IPS-NIHi7 (cell line): ENCODE measurements around the gene ACTN2.

ENCODE experiments used
- DNase-seq: peaks from one replicate; pipeline ENCODE4 v3.0.0; 2012; ENCODE audit warnings: mixed read lengths; ENCODE audit errors: extremely low spot score

ACTN2 gene

GRCh38 chr1:236691348-236691747, 5.0 kb downstream of the ACTN2 start:
- no peak for DNase-seq

DNA sequence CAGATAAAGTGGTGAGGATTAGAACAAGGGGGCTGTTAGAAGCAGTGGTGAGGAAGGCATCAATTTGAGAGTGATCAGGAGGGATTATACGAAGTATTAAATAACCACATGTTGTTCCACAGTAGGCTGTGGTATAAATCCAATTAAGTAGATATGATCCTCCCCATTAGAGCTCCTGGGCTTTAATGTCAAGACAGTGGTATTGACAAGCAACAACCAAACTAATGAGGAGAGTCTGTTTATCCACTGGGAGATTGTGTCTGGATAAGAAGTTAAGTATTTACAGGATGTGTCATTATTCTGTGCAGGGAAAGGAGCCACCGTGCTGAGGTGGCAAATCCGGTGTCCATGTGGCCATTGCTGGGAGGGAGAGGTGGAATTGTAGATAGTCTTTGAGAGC, 5.8 kb downstream of the ACTN2 start:
- DNase-seq, result no peak

DNA sequence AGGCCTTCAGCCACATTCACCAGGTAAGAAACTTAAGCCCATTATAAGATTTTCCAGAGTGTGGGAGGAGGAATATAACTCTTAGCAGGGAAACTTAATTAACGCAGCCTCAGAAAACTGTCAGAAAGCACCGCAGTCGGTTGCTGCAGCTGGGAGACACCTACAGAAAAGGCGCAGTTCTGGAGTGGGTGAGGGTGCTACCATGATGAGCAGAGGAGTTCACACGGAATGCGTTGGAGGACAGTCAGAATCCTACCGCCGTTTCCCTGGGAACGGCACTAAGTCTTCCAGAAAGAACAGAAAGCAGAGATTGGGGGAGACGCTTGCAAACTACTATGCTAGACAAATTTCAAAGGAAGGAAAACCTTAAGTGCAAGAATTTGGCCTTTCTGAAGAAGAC, 6.4 kb downstream of the ACTN2 start:
- DNase-seq, result no peak

DNA sequence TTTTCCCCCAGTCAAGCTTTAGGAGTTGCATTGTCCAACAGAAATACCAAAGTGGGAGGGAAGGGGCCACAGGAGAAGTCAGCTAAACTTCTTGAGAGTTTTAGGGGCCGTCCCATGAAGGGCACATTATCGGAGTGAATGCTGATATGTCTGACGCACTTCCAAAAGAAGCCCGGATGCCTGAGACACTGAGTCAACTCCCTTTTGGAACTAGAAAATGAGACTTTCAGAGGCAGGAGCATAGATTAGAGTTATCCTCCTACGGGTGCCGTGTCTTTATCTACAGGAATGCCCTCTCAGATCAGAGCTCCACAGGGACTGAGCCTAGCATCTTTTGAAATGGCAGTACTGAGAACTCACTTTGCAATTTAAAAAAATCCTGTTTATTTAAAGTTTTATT, 13.1 kb downstream of the ACTN2 start:
- DNase-seq, result no peak

DNA sequence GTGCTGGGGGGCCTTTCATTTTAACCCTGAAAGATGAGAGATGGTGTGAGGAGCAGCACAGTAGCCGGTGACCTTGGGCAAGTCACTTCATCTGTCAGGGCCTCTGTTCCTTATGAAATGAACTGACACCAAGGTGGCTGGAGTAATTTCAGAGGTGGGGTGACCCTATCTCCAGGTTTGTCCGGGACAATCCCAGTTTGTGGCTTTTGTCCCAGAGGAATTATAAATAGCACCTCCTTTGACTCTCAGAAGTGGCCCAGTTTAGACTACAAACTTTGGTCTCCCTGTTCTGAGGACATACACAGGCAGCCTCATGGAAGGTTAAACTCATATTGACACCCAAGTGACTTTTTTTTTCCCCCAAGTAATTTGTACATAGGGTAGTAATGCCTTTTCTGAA, 14.6 kb downstream of the ACTN2 start:
- DNase-seq, result no peak

GRCh38 chr1:236701782-236702181, 15.5 kb downstream of the ACTN2 start:
- DNase-seq, result no peak

- DNase-seq, result no peak
These were observed 16.6 kb downstream of the ACTN2 start for GRCh38 chr1:236702791-236703394.

- no peak for DNase-seq
These were observed 19.5 kb downstream of the ACTN2 start for GRCh38 chr1:236705771-236706170.

DNA sequence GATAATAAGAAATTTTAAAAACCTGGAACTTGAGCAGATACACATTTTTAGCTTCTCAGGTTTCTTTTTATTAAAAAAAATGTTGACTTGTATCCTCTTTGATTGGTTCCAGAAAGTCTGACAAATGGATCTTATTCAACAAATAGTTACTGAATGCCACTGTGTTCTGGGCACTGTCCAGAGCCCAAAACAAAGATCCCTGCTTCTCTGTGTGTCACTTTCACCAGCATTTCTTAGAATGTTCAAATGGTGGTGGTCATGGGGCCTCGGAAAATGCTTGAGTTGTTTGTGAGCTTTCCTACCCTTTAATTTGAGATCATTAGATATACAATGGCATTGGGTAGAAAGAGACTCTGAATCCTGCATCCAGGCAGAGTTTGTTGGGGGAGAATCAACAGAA, 19.9 kb downstream of the ACTN2 start:
- DNase-seq, result no peak

GRCh38 chr1:236710328-236710892, 24.1 kb downstream of the ACTN2 start:
- DNase-seq, result no peak

DNA sequence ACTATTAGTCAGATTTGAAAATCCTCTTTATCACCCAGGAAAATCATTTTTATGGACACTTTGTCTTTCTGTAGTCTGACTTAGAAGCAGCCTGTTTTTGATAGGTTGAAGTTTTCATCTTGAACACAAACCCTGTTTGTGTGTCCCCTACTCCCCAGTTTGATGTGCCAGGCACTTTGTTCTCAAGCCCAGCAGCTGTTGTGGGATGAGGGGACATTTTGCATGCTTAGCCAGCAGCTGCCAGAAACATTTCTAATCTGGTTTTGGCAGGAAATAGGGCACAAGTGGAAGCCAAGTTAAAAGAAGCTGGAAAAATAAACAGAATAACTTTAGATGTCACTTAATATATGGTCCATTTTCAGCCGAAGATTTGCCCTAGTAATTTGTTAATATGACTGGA, 29.9 kb downstream of the ACTN2 start:
- DNase-seq, result no peak

DNA sequence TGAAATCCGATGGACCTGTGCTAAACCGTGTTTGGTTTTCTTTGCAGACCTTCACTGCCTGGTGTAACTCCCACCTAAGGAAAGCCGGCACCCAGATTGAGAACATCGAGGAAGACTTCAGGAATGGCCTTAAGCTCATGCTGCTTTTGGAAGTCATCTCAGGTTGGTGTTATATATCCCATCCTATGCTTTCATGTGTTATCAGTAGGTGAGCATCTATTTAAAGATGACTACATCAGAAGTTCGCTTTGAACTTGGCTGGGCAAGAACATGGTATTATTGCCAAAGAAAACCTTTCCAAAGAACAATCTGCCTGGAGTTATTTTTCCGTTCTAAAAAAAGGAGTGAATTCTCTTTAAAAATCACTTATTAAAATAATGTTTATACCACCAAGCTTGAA, 31.5 kb downstream of the ACTN2 start:
- DNase-seq, result no peak

DNA sequence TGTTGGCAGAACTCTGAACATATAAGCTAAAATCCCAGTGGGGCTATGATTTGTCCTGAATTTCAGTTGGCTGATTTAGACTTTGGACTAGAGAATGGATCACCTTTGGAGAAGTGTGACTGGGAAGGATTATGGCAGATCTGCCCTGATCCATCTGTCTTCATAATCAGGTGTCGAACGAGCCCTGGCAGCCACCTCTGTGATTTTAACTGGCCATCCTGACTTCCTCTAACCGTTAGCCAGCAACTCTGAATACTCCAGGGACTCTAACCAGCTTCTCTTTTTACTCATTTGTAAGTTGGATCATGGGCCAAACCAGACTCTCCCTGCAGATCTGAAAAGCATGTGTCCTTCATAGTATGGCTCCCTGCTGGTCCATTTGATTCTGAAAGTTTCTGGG, 32.0 kb downstream of the ACTN2 start:
- no peak for DNase-seq

DNA sequence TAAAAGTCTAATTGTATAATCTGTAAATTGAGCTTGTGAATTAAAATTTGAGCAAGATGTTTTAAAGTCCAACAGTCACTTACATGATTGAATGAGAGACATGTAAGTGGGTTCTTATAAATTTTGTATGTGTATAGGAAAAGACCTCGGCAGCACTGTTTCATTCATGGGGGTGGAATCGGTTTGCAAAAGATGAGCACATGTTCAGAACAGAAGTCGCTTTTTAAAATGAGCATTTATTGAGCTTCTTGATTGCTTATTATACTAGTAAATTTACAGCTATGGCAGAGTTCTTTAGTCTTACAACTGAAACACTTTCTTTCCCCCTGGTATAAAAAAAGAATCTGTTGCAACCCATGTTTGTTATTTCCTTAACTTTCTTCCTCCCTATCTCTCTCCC, 33.9 kb downstream of the ACTN2 start:
- DNase-seq, result no peak

GRCh38 chr1:236720611-236721010, 34.3 kb downstream of the ACTN2 start:
- no peak for DNase-seq

DNA sequence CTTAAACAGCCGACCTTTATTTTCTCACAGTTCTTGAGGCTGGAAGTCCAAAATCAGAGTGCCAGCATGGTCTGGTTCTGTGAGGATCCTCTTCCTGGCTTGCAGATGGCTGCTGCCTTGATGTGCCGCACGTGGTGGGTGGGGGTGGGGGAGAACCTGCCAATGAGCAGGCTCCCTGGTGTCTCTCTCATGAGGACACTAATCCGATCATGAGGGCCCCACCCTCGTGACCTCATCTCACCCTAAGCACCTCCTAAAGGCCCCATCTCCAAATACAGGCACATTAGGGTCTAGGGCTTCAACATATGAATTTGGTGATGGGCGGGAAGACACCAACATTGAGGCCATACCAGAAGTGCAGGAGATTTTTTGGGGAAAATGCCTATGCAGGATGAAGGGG, 37.8 kb downstream of the ACTN2 start:
- DNase-seq, result no peak

DNA sequence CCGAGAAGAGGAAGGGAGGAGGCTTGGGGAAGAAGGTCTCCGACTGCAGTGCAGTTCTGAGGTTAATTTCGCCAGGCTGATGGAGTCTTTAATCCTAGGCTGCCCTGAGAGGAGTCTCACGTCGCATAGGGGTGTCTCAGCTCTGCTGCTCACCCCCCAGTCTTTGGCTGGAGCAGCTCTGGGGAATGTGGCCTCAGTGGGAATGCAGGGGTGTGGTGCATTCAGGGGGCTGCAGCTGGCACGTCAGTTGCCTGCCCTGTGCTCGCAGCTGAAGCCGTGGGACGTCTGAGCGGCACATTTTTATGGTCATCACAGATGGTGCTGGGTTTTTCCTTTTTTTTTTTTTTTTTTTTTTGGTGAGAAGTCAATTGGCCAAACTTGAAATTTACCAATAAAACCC, 38.2 kb downstream of the ACTN2 start:
- no peak for DNase-seq

- no peak for DNase-seq
These were observed 39.4 kb downstream of the ACTN2 start for GRCh38 chr1:236725668-236726067.

- DNase-seq, result no peak
These were observed 41.2 kb downstream of the ACTN2 start for GRCh38 chr1:236727521-236727920.

DNA sequence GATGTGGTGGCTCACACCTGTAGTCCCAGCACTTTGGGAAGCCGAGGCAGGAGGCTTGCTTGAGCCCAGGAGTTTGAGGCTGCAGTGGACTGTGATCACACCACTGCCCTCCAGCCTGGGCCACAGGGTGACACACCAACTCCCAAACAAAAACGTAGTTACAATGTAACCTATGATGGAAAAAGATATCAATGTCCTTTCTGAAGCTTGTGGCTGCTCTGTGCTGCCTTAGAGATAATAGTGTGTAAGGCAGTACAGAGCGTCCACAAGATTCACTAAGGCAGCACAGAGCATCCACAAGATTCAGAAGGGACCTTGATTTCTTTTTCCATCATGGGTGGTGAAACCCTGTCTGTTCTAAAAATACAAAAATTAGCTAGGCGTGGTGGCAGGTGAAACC, 42.5 kb downstream of the ACTN2 start:
- DNase-seq, result no peak

- no peak for DNase-seq
These were observed 47.4 kb downstream of the ACTN2 start for GRCh38 chr1:236733653-236734052.

DNA sequence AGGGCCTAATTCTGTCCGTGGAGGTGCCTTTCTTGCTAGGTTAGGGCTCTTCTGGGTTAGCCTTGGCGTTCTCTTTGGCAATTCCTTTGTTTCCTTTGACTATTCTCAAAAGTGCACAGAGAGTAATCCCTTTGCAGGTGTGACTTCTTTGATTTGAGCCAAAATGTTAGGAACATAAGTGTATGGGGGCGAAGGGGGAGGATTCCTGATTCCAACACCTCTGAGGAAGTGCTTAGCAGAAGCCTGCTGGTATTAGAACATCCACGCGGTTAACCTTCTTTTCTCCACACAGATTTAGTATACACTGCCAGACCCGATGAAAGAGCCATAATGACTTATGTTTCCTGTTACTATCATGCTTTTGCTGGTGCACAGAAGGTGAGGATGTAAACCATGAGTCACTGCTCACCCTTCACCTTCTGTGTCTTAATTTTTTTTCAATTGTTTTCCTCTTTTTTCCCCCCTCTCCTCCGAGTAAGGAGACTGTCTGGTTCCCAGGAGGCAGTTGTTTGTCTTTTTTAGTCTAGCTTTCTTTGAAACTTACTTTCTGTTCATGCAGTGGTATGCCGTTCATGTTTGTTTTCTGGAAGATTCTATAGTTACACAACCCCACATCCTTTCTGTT, 48.0 kb downstream of the ACTN2 start:
- no peak for DNase-seq

DNA sequence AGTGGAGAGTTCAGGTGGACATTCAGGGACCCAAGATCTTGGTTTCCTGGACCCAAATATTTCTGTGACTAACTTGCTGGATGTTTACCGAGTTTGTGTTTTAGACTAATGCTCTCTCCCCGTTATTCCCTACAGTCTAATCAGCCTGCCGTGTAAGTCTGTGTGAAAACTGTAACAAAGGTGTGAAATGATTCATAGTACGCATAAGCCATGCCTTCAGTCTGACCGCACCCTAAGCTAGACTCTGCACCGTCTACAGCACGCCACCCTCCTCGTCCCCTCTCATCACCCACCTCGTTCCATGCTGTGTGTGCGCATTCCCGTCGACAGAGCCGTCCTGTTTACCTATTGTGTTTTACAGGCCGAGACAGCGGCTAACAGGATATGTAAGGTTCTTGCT, 50.5 kb downstream of the ACTN2 start:
- no peak for DNase-seq

- DNase-seq, result no peak
These were observed 55.5 kb downstream of the ACTN2 start for GRCh38 chr1:236741753-236742152.
